ENCODE data around the gene MEIOSIN. TPM values are rescaled to one million over a fixed set of nuclear protein-coding genes. Genes with fewer than 3 reads are reported as not detected.

Gene MEIOSIN
- total and polyA plus RNA-seq, 2 of the 13 experiments (the other 11 are each of a cell fraction or from before 2014, with no cell fraction given) = not detected

DNA sequence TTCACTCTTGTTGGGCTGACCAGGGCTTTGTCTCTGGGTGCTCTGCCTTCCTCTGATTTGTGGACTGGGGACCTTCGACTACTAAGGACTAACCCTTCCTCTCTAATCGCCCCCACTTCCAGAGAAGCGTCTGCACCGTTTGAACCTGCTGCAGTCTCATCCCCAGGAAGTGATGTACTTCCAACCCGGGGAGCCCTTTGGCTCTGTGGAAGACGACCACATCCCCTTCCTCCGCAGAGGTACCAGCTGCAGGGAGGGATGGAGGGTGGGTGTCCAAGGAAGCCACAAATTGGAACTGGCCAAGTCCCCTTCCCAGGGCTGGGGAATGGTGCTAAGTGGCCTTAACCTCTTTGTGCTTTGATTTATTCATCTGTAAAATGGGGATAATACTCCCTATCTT, 31.6 kb upstream of the MEIOSIN start (continued):
- TF ChIP-seq NFE2L2 (IDR thresholded peaks at IDR 0.05; ENCODE audit: low read length) = no peak

DNA sequence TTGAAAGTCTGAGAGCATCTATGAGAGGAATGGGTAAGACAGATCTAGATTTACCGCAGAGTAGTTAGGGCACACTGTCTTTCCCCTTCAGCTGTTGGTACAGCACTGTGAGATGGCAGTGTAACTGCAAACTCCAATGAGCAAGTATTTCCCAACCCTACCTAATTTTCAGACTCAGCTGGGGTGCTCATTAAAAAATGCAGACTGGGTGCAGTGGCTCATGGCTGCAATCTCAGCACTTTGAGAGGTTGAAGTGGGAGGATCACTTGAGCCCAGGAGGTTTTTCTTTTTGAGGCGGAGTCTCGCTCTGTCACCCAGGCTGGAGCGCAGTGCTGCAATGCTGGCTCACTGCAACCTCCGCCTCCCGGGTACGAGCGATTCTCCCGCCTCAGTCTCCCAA, 28.1 kb upstream of the MEIOSIN start:
- DNase-seq (ENCODE audit: low spot score) (no peak), FAIRE-seq (no peak), ATAC-seq (no peak)
- no peaks in the 10 kb centered on the region for H3K27me3 ChIP-seq (ENCODE audit: control insufficient read depth in 1 of 2, insufficient read depth in 2 of 2, low read length in 2 of 2)
- no peak overlapping the region for H3K4me3 ChIP-seq (replicated peaks in 1 of 3; ENCODE audit: insufficient read depth in 1 of 3, low read depth in 2 of 3, low read length in 3 of 3)
- 87% methylated on average over 9 of the region's 9 CpGs for WGBS (ENCODE audit: low lambda C conversion rate)
- no peak overlapping the region for H3K4me2 ChIP-seq (ENCODE audit: low read depth, low read length)
- CTCF ChIA-PET (ENCODE audit: low intra/inter-chr PET ratio, low total read pairs) = no interaction called here
- intact Hi-C loops (cut with micrococcal nuclease; ENCODE audit: unreplicated experiment) = no loop called here
- no peak overlapping the region for H3K27ac ChIP-seq (ENCODE audit: extremely low read length, insufficient read depth, low read length)
- BruUV-seq (replicated peaks) = no TSS peak
- H3K9me3 ChIP-seq (ENCODE audit: low read length) = no peaks in the 10 kb centered on the region
- TF ChIP-seq ZNF101 (CRISPR knock-in tag; IDR thresholded peaks at IDR 0.05; ENCODE audit: borderline replicate concordance, low read depth) (no peak), AGO2 (optimal IDR thresholded peaks at IDR 0.05; ENCODE audit: low read depth, low read length) (peak; percentile 9)
- no peak overlapping the region for H2AFZ ChIP-seq (ENCODE audit: low read length)
- peaks cover 7 to 12% of the 10 kb centered on the region in 2 experiments; a peak in 4 of 5 replicates for H3K36me3 ChIP-seq (replicated peaks in 1 of 2; ENCODE audit: control insufficient read depth in 1 of 2, insufficient read depth in 2 of 2, low read length in 2 of 2)
- in situ Hi-C loops (cut with HindIII; ENCODE audit: extremely low pct_ligation_motif_present, low pct_unique_long_range_greater_than_20kb) = no loop called here
- no peaks in the 10 kb centered on the region for H3K79me2 ChIP-seq (ENCODE audit: insufficient read depth, low read length)
- POLR2A ChIA-PET = interaction anchor here (4.9 kb wide), 1 partner anchor 12 kb away, joined by 24 read pairs; no protein-coding TSS in a partner anchor
- no peaks in the 10 kb centered on the region for H3K4me1 ChIP-seq (ENCODE audit: insufficient read depth, low read length)
- no peaks in the 10 kb centered on the region for H4K20me1 ChIP-seq (ENCODE audit: insufficient read depth, low read length)
- no peak overlapping the region for H3K9ac ChIP-seq (ENCODE audit: insufficient read depth, low read depth, low read length)

DNA sequence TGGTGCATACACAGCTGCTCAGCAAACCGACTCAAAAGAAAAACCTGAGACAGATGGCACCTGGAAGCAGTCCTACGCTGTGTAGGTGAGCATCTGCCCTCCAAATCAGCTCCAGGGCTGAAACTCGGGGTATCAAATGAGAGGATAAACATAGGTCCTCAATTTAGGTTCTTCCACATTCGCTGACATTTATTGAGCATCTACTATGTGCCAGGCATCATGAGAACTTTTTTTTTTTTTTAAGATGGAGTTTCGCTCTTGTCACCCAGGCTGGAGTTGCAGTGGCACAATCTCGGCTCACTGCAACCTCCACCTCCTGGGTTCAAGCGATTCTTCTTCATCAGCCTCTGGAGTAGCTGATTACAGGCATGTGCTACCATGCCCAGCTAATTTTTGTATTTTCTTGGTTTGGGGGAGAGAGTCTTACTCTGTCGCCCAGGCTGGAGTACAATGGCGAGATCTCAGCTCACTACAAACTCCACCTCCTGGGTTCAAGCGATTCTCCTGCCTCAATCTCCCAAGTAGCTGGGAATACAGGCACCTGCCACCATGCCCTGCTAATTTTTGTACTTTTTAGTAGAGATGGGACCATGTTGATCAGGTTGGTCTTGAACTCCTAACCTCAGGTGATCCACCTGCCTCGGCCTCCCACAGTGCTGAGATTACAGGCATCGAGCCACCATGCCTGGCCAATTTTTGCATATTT, 27.4 kb upstream of the MEIOSIN start:
- FAIRE-seq = no peak
- no peak for DNase-seq (ENCODE audit: low spot score)
- Histone ChIP-seq H3K9ac (ENCODE audit: insufficient read depth, low read depth, low read length) (no peak overlapping the region), H3K9me3 (ENCODE audit: low read length) (no peaks in the 10 kb centered on the region), H3K4me2 (ENCODE audit: low read depth, low read length) (no peak overlapping the region), H2AFZ (ENCODE audit: low read length) (no peak overlapping the region), H4K20me1 (ENCODE audit: insufficient read depth, low read length) (no peaks in the 10 kb centered on the region), H3K27me3 (ENCODE audit: control insufficient read depth in 1 of 2, insufficient read depth in 2 of 2, low read length in 2 of 2) (no peaks in the 10 kb centered on the region), H3K4me3 (replicated peaks in 1 of 3; ENCODE audit: insufficient read depth in 1 of 3, low read depth in 2 of 3, low read length in 3 of 3) (no peak overlapping the region), H3K4me1 (ENCODE audit: insufficient read depth, low read length) (no peaks in the 10 kb centered on the region), H3K79me2 (ENCODE audit: insufficient read depth, low read length) (no peaks in the 10 kb centered on the region), H3K36me3 (replicated peaks in 1 of 2; ENCODE audit: control insufficient read depth in 1 of 2, insufficient read depth in 2 of 2, low read length in 2 of 2) (peaks cover 7 to 12% of the 10 kb centered on the region in 2 experiments; a peak in 4 of 5 replicates), H3K27ac (ENCODE audit: extremely low read length, insufficient read depth, low read length) (no peak overlapping the region)
- intact Hi-C loops (cut with micrococcal nuclease; ENCODE audit: unreplicated experiment) (no loop called here), in situ Hi-C loops (cut with HindIII; ENCODE audit: extremely low pct_ligation_motif_present, low pct_unique_long_range_greater_than_20kb) (no loop called here)
- no peak for ATAC-seq
- 91% methylated on average over 12 of the region's 12 CpGs for WGBS (ENCODE audit: low lambda C conversion rate)
- CTCF ChIA-PET (ENCODE audit: low intra/inter-chr PET ratio, low total read pairs) = no interaction called here
- POLR2A ChIA-PET = interaction anchor here (4.9 kb wide), 1 partner anchor 11 kb away, joined by 24 read pairs; no protein-coding TSS in a partner anchor
- no TSS peak for BruUV-seq (replicated peaks)
- no peak for TF ChIP-seq ZNF124 (CRISPR knock-in tag; IDR thresholded peaks at IDR 0.05)
- no peak for TF ChIP-seq SMAD3 (CRISPR knock-in tag; IDR thresholded peaks at IDR 0.05)
- TF ChIP-seq KDM1A (CRISPR knock-in tag; IDR thresholded peaks at IDR 0.05) = no peak
- no peak for TF ChIP-seq ZBTB42 (CRISPR knock-in tag; IDR thresholded peaks at IDR 0.05)
- TF ChIP-seq RNF2 (conservative IDR thresholded peaks at IDR 0.05; ENCODE audit: low read depth) = no peak
- no peak for TF ChIP-seq ZNF552 (CRISPR knock-in tag; IDR thresholded peaks at IDR 0.05; ENCODE audit: borderline replicate concordance)
- no peak for TF ChIP-seq RFXANK (CRISPR knock-in tag; IDR thresholded peaks at IDR 0.05)
- TF ChIP-seq REPIN1 (CRISPR knock-in tag; IDR thresholded peaks at IDR 0.05; ENCODE audit: borderline replicate concordance, low read depth) = no peak
- TF ChIP-seq, protein P1, sequence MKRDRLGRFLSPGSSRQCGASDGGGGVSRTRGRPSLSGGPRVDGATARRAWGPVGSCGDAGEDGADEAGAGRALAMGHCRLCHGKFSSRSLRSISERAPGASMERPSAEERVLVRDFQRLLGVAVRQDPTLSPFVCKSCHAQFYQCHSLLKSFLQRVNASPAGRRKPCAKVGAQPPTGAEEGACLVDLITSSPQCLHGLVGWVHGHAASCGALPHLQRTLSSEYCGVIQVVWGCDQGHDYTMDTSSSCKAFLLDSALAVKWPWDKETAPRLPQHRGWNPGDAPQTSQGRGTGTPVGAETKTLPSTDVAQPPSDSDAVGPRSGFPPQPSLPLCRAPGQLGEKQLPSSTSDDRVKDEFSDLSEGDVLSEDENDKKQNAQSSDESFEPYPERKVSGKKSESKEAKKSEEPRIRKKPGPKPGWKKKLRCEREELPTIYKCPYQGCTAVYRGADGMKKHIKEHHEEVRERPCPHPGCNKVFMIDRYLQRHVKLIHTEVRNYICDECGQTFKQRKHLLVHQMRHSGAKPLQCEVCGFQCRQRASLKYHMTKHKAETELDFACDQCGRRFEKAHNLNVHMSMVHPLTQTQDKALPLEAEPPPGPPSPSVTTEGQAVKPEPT (CRISPR knock-in tag; IDR thresholded peaks at IDR 0.05; ENCODE audit: low read depth) = no peak
- TF ChIP-seq KDM4B (CRISPR knock-in tag; IDR thresholded peaks at IDR 0.05) = no peak
- TF ChIP-seq MEF2D (CRISPR knock-in tag; IDR thresholded peaks at IDR 0.05) = no peak
- TF ChIP-seq, protein P2, sequence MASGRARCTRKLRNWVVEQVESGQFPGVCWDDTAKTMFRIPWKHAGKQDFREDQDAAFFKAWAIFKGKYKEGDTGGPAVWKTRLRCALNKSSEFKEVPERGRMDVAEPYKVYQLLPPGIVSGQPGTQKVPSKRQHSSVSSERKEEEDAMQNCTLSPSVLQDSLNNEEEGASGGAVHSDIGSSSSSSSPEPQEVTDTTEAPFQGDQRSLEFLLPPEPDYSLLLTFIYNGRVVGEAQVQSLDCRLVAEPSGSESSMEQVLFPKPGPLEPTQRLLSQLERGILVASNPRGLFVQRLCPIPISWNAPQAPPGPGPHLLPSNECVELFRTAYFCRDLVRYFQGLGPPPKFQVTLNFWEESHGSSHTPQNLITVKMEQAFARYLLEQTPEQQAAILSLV (CRISPR knock-in tag; IDR thresholded peaks at IDR 0.05; ENCODE audit: borderline replicate concordance) = no peak

Data from HepG2 (cell line).